HepG2 (cell line): ENCODE results near the gene SLC12A3. TPM values are rescaled to one million over a fixed set of nuclear protein-coding genes. Genes with fewer than 3 reads are reported as not detected.

Source experiments
- ATRX ChIP-seq: sonication (generic); formaldehyde crosslinking; IDR thresholded peaks from 2 replicates; pipeline ENCODE4 v1.4.0; 2020; ENCODE audit warnings: missing genetic modification reagents, borderline replicate concordance
- CCAR2 ChIP-seq: fragments of 200-400 bp; formaldehyde crosslinking; optimal IDR thresholded peaks from 2 replicates; pipeline ENCODE3; 2018; ENCODE audit warnings: low read depth, mild to moderate bottlenecking, low read length, moderate library complexity
- HNRNPLL ChIP-seq: fragments of 200-400 bp; formaldehyde crosslinking; IDR thresholded peaks from 2 replicates; pipeline ENCODE4 v1.6.1; 2017; ENCODE audit warnings: mild to moderate bottlenecking, low read depth, low read length; ENCODE audit not compliant: poor library complexity, severe bottlenecking
- NCOA2 ChIP-seq: sonication (generic); formaldehyde crosslinking; IDR thresholded peaks from 2 replicates; pipeline ENCODE4 v1.8.0; 2022; ENCODE audit warnings: inconsistent platforms
- NR2C2 ChIP-seq: sonication (generic); formaldehyde crosslinking; IDR thresholded peaks from 2 replicates; pipeline ENCODE4 v1.4.0; 2020; ENCODE audit warnings: missing genetic modification reagents, mild to moderate bottlenecking, moderate library complexity, borderline replicate concordance
- PAWR ChIP-seq: sonication (generic); formaldehyde crosslinking; IDR thresholded peaks from 2 replicates; pipeline ENCODE4 v1.4.0; 2020; ENCODE audit warnings: missing genetic modification reagents, mild to moderate bottlenecking, borderline replicate concordance
- POLR2A ChIP-seq, 2 experiments: IDR thresholded peaks; 2 replicates each; pipeline ENCODE4 v1.6.1; 2011; ENCODE audit warnings: low read depth in 2 of 2, low read length in 2 of 2, mild to moderate bottlenecking in 1 of 2, moderate library complexity in 1 of 2; ENCODE audit not compliant: insufficient read depth in 1 of 2
- RAD51 ChIP-seq: fragments of 450-650 bp; IDR thresholded peaks from 2 replicates; pipeline ENCODE4 v1.6.1; 2016; ENCODE audit warnings: borderline replicate concordance
- SIN3A ChIP-seq: IDR thresholded peaks from 2 replicates; pipeline ENCODE4 v1.6.1; 2011; ENCODE audit warnings: low read depth, mild to moderate bottlenecking, control low read depth, low read length, borderline replicate concordance
- SIX4 ChIP-seq: sonication (generic); formaldehyde crosslinking; IDR thresholded peaks from 2 replicates; pipeline ENCODE4 v1.4.0; 2020; ENCODE audit warnings: missing genetic modification reagents
- SRY ChIP-seq: sonication (generic); formaldehyde crosslinking; IDR thresholded peaks from 2 replicates; pipeline ENCODE4 v1.8.0; 2022; ENCODE audit warnings: mild to moderate bottlenecking, missing genetic modification reagents
- TBX2 ChIP-seq: sonication (generic); formaldehyde crosslinking; IDR thresholded peaks from 2 replicates; pipeline ENCODE4 v1.5.0; 2020; ENCODE audit warnings: missing genetic modification reagents, mild to moderate bottlenecking, borderline replicate concordance
- U2AF1 ChIP-seq: fragments of 200-400 bp; formaldehyde crosslinking; optimal IDR thresholded peaks from 2 replicates; pipeline ENCODE3; 2017; ENCODE audit warnings: mild to moderate bottlenecking, low read depth, low read length
- ZFP36 ChIP-seq: fragments of 150-350 bp; IDR thresholded peaks from 2 replicates; pipeline ENCODE4 v1.6.1; 2018; ENCODE audit warnings: borderline replicate concordance, low read length, low read depth; ENCODE audit not compliant: partially characterized antibody
- ZKSCAN8 ChIP-seq: IDR thresholded peaks from 2 replicates; pipeline ENCODE4 v1.6.1; 2016; ENCODE audit warnings: borderline replicate concordance, missing genetic modification reagents, missing compliant biosample characterization
- ZMYM4 ChIP-seq: sonication (generic); formaldehyde crosslinking; IDR thresholded peaks from 2 replicates; pipeline ENCODE4 v1.8.1; 2023; ENCODE audit warnings: mild to moderate bottlenecking, missing genetic modification reagents
- ZNF101 ChIP-seq: sonication (generic); formaldehyde crosslinking; IDR thresholded peaks from 2 replicates; pipeline ENCODE4 v1.4.0; 2020; ENCODE audit warnings: mild to moderate bottlenecking, low read depth, missing genetic modification reagents, borderline replicate concordance
- ZNF274 ChIP-seq: sonication (generic); formaldehyde crosslinking; IDR thresholded peaks from 2 replicates; pipeline ENCODE4 v1.5.1; 2020; ENCODE audit warnings: mild to moderate bottlenecking, missing genetic modification reagents
- ZNF275 ChIP-seq: sonication (generic); formaldehyde crosslinking; IDR thresholded peaks from 2 replicates; pipeline ENCODE4 v1.8.0; 2022; ENCODE audit warnings: missing genetic modification reagents, mild to moderate bottlenecking, inconsistent platforms, borderline replicate concordance
- ZNF616 ChIP-seq: sonication (generic); formaldehyde crosslinking; IDR thresholded peaks from 2 replicates; pipeline ENCODE4 v1.5.0; 2020; ENCODE audit warnings: low read depth, mild to moderate bottlenecking, missing genetic modification reagents
- polyA plus RNA-seq, 8 experiments: library from polyadenylated mRNA; depleted of rRNA in 3 of 8; stranded (reverse) in 7 of 8; unstranded in 1 of 8; fragments of >200 nt; fragmentation: Illumina TruSeq in 4 of 8; extraction: Trizol in 4 of 8; gene quantifications; 2 replicates each; pipeline versions ENCODE4 v1.2.1 to v1.2.3, GENCODE V29; 2011 to 2016; ENCODE audit warnings: low read depth in 4 of 8, missing spikeins in 1 of 8, mixed read lengths in 1 of 8; ENCODE audit not compliant: insufficient read depth in 1 of 8
- total RNA-seq, 5 experiments: library from RNA; depleted of rRNA; stranded (reverse); fragments of >200 nt; fragmentation: Illumina TruSeq; extraction: Trizol; gene quantifications; 2 replicates each; pipeline ENCODE4 v1.2.3, GENCODE V29; 2016; ENCODE audit warnings: low read depth in 1 of 5
- TF ChIP-seq, protein P1 (sequence below): sonication (generic); formaldehyde crosslinking; IDR thresholded peaks from 2 replicates; pipeline ENCODE4 v1.4.0; 2020; ENCODE audit warnings: missing genetic modification reagents
- TF ChIP-seq, protein P2 (sequence below): IDR thresholded peaks from 2 replicates; pipeline ENCODE4 v1.6.1; 2012; ENCODE audit warnings: inconsistent platforms
- TF ChIP-seq, protein P3 (sequence below): sonication (generic); formaldehyde crosslinking; IDR thresholded peaks from 2 replicates; pipeline ENCODE4 v1.5.1; 2020; ENCODE audit warnings: missing genetic modification reagents, mild to moderate bottlenecking, borderline replicate concordance

The SLC12A3 gene
- total and polyA plus RNA-seq, 2 of the 13 experiments (the other 11 are each of a cell fraction or from before 2014, with no cell fraction given): 6.2 TPM; not detected in 1

- TF ChIP-seq, protein P1, sequence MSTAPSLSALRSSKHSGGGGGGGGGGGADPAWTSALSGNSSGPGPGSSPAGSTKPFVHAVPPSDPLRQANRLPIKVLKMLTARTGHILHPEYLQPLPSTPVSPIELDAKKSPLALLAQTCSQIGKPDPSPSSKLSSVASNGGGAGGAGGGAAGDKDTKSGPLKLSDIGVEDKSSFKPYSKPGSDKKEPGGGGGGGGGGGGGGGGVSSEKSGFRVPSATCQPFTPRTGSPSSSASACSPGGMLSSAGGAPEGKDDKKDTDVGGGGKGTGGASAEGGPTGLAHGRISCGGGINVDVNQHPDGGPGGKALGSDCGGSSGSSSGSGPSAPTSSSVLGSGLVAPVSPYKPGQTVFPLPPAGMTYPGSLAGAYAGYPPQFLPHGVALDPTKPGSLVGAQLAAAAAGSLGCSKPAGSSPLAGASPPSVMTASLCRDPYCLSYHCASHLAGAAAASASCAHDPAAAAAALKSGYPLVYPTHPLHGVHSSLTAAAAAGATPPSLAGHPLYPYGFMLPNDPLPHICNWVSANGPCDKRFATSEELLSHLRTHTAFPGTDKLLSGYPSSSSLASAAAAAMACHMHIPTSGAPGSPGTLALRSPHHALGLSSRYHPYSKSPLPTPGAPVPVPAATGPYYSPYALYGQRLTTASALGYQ (CRISPR knock-in tag): peak; percentile 46
- TF ChIP-seq, protein P2, sequence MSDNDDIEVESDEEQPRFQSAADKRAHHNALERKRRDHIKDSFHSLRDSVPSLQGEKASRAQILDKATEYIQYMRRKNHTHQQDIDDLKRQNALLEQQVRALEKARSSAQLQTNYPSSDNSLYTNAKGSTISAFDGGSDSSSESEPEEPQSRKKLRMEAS: peak; percentile 46
- TF ChIP-seq ATRX (CRISPR knock-in tag) (no peak), SIX4 (CRISPR knock-in tag) (0 out of 2 replicates have a peak, but pooled peaks have one; percentile 44), NR2C2 (CRISPR knock-in tag) (peak; percentile 89), ZNF616 (CRISPR knock-in tag) (0 out of 2 replicates have a peak, but pooled peaks have one; percentile 27), TBX2 (CRISPR knock-in tag) (peak; percentile 79), SIN3A (no peak), POLR2A (IDR thresholded peaks at IDR 0.05; ENCODE audit: insufficient read depth in 1 of 2, low read depth in 2 of 2, low read length in 2 of 2) (no peak), SRY (no peak), ZNF101 (no peak), ZKSCAN8 (CRISPR knock-in tag) (peak; percentile 46; the same call in 1 of the 2 replicates), ZFP36 (no peak), ZNF274 (no peak), U2AF1 (peak; percentile 50), ZMYM4 (CRISPR knock-in tag) (peak; percentile 82), PAWR (no peak), RAD51 (no peak), CCAR2 (peak; percentile 69), ZNF275 (CRISPR knock-in tag) (0 out of 2 replicates have a peak, but pooled peaks have one; percentile 63), HNRNPLL (peak; percentile 43), NCOA2 (peak; percentile 91)
- TF ChIP-seq, protein P3, sequence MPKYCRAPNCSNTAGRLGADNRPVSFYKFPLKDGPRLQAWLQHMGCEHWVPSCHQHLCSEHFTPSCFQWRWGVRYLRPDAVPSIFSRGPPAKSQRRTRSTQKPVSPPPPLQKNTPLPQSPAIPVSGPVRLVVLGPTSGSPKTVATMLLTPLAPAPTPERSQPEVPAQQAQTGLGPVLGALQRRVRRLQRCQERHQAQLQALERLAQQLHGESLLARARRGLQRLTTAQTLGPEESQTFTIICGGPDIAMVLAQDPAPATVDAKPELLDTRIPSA (CRISPR knock-in tag): no peak
Measured at GRCh38 chr16:56964243-56965148, 99.5 kb downstream of the SLC12A3 start (continued).
